ENCODE measurements around the gene PRR36. TPM values are rescaled to one million over a fixed set of nuclear protein-coding genes. Genes with fewer than 3 reads are reported as not detected.

PRR36 gene
- total RNA-seq, 4 donors from 2014 or later = 0.16 TPM; not detected in 3

- Histone ChIP-seq H3K27ac (no peak overlapping the region), H3K4me1 (no peaks in the 10 kb centered on the region), H3K27me3 (peaks cover 18% of the 10 kb centered on the region), H3K4me3 (no peak overlapping the region), H3K36me3 (no peaks in the 10 kb centered on the region), H3K9me3 (no peaks in the 10 kb centered on the region)
- no peak for DNase-seq
- intact Hi-C loops (cut with DNase I; ENCODE audit: low total_unique reads) = no loop called here
- TF ChIP-seq EP300 (IDR thresholded peaks at IDR 0.05; ENCODE audit: low read depth) (no peak), POLR2A (IDR thresholded peaks at IDR 0.05) (no peak), CTCF (IDR thresholded peaks at IDR 0.05) (no peak), POLR2AphosphoS5 (IDR thresholded peaks at IDR 0.05) (no peak)
- in situ Hi-C loops (cut with MboI; ENCODE audit: low pct_ligation_motif_present in 1 of 4, low pct_unique_long_range_greater_than_20kb in 1 of 4, low sequenced_read_pairs in 3 of 4) = no loop called here
- 89% methylated on average over 3 of the region's 3 CpGs for WGBS, 2 donors (ENCODE audit: low coverage in 1 of 2)
Observed at GRCh38 chr19:7881910-7882309, 7.7 kb upstream of the PRR36 start.

GRCh38 chr19:7879836-7880235 lies 5.6 kb upstream of the PRR36 start:
- H3K4me3 ChIP-seq = no peak overlapping the region
- no peaks in the 10 kb centered on the region for H3K36me3 ChIP-seq
- H3K9me3 ChIP-seq = no peaks in the 10 kb centered on the region
- no peak for DNase-seq
- peaks cover 29% of the 10 kb centered on the region for H3K27me3 ChIP-seq
- in situ Hi-C loops (cut with MboI; ENCODE audit: low pct_ligation_motif_present in 1 of 4, low pct_unique_long_range_greater_than_20kb in 1 of 4, low sequenced_read_pairs in 3 of 4) (no loop called here), intact Hi-C loops (cut with DNase I; ENCODE audit: low total_unique reads) (no loop called here)
- H3K27ac ChIP-seq = no peak overlapping the region
- whole genome bisulfite sequencing, 2 donors (ENCODE audit: low coverage in 1 of 2) = 83% methylated on average over 15 to 19 of the region's 19 CpGs
- H3K4me1 ChIP-seq = peaks cover 0 to under 1% (median 0%) of the 10 kb centered on the region in 4 donors
- TF ChIP-seq CTCF (IDR thresholded peaks at IDR 0.05) (no peak), EP300 (IDR thresholded peaks at IDR 0.05; ENCODE audit: low read depth) (no peak), POLR2AphosphoS5 (IDR thresholded peaks at IDR 0.05) (no peak), POLR2A (IDR thresholded peaks at IDR 0.05) (no peak)

GRCh38 chr19:7879111-7879807 lies 5.1 kb upstream of the PRR36 start:
- H3K36me3 ChIP-seq = no peaks in the 10 kb centered on the region
- DNase-seq = no peak
- peaks cover 0 to 5% (median 4%) of the 10 kb centered on the region in 4 donors for H3K4me1 ChIP-seq
- no peak for TF ChIP-seq CTCF (IDR thresholded peaks at IDR 0.05)
- TF ChIP-seq POLR2AphosphoS5 (IDR thresholded peaks at IDR 0.05) = no peak
- TF ChIP-seq EP300 (IDR thresholded peaks at IDR 0.05; ENCODE audit: low read depth) = no peak
- TF ChIP-seq POLR2A (IDR thresholded peaks at IDR 0.05) = no peak
- H3K27ac ChIP-seq = no peak overlapping the region
- no peaks in the 10 kb centered on the region for H3K9me3 ChIP-seq
- no peak overlapping the region for H3K4me3 ChIP-seq
- intact Hi-C loops (cut with DNase I; ENCODE audit: low total_unique reads) (no loop called here), in situ Hi-C loops (cut with MboI; ENCODE audit: low pct_ligation_motif_present in 1 of 4, low pct_unique_long_range_greater_than_20kb in 1 of 4, low sequenced_read_pairs in 3 of 4) (no loop called here)
- H3K27me3 ChIP-seq = peaks cover 35% of the 10 kb centered on the region
- 76% methylated on average over 17 of the region's 18 CpGs; no CpG with 5 or more reads in 1 of the 2 donors for WGBS, 2 donors (ENCODE audit: low coverage in 1 of 2)

- Histone ChIP-seq H3K9me3 (no peaks in the 10 kb centered on the region), H3K27ac (no peak overlapping the region), H3K36me3 (no peaks in the 10 kb centered on the region), H3K27me3 (peaks cover 54% of the 10 kb centered on the region), H3K4me1 (peaks cover 4 to 15% (median 11%) of the 10 kb centered on the region in 4 donors), H3K4me3 (no peak overlapping the region)
- DNase-seq = no peak
- WGBS, 2 donors (ENCODE audit: low coverage in 1 of 2) = 40 to 74% methylated on average over 2 to 6 of the region's 6 CpGs
- in situ Hi-C loops (cut with MboI; ENCODE audit: low pct_ligation_motif_present in 1 of 4, low pct_unique_long_range_greater_than_20kb in 1 of 4, low sequenced_read_pairs in 3 of 4) (no loop called here), intact Hi-C loops (cut with DNase I; ENCODE audit: low total_unique reads) (no loop called here)
- no peak for TF ChIP-seq POLR2AphosphoS5 (IDR thresholded peaks at IDR 0.05)
- no peak for TF ChIP-seq EP300 (IDR thresholded peaks at IDR 0.05; ENCODE audit: low read depth)
- TF ChIP-seq POLR2A (IDR thresholded peaks at IDR 0.05) = no peak
- TF ChIP-seq CTCF (IDR thresholded peaks at IDR 0.05) = no peak
Observed at GRCh38 chr19:7877249-7877836, 3.2 kb upstream of the PRR36 start.
